Brain microvascular endothelial cell (primary cell): ENCODE results near the gene FBXO9.

Experiments used
- DNase-seq: peaks from one replicate; pipeline ENCODE4 v3.0.0-alpha.2; 2020
- H3K27ac ChIP-seq: fragments of 250-450 bp; sonication (Bioruptor Pico); 2 replicates; pipeline ENCODE4 v1.5.1; 2020; ENCODE audit warnings: mild to moderate bottlenecking, moderate library complexity
- H3K27me3 ChIP-seq: fragments of 250-450 bp; sonication (Bioruptor Pico); replicated peaks from 2 replicates; pipeline ENCODE4 v1.5.1; 2020; ENCODE audit warnings: mild to moderate bottlenecking
- H3K36me3 ChIP-seq: fragments of 250-450 bp; sonication (Bioruptor Pico); replicated peaks from 2 replicates; pipeline ENCODE4 v1.5.1; 2020; ENCODE audit warnings: mild to moderate bottlenecking
- H3K4me3 ChIP-seq: 2 replicates; pipeline ENCODE4 v1.5.1; 2011; ENCODE audit warnings: low read depth, mild to moderate bottlenecking, control low read depth, low read length, moderate library complexity
- in situ Hi-C: cut with HindIII; loops from 2 replicates; pipeline ENCODE4 v1.10.0; 2017; ENCODE audit warnings: low sequenced_read_pairs, low pct_ligation_motif_present
- TF ChIP-seq, protein P1 (sequence below): IDR thresholded peaks from 2 replicates; pipeline ENCODE4 v1.5.1; 2011; ENCODE audit warnings: low read depth, mild to moderate bottlenecking, moderate library complexity, low read length, control low read depth, inconsistent platforms; ENCODE audit errors: missing control alignments

The FBXO9 gene

GRCh38 chr6:53112404-53112803 is 47.2 kb downstream of the FBXO9 start:
- H3K27me3 ChIP-seq: no peaks in the 10 kb centered on the region
- in situ Hi-C loops: no loop called here
- no peak overlapping the region for H3K27ac ChIP-seq
- no peak overlapping the region for H3K4me3 ChIP-seq
- no peaks in the 10 kb centered on the region for H3K36me3 ChIP-seq
- TF ChIP-seq, protein P1, sequence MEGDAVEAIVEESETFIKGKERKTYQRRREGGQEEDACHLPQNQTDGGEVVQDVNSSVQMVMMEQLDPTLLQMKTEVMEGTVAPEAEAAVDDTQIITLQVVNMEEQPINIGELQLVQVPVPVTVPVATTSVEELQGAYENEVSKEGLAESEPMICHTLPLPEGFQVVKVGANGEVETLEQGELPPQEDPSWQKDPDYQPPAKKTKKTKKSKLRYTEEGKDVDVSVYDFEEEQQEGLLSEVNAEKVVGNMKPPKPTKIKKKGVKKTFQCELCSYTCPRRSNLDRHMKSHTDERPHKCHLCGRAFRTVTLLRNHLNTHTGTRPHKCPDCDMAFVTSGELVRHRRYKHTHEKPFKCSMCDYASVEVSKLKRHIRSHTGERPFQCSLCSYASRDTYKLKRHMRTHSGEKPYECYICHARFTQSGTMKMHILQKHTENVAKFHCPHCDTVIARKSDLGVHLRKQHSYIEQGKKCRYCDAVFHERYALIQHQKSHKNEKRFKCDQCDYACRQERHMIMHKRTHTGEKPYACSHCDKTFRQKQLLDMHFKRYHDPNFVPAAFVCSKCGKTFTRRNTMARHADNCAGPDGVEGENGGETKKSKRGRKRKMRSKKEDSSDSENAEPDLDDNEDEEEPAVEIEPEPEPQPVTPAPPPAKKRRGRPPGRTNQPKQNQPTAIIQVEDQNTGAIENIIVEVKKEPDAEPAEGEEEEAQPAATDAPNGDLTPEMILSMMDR: no peak
- no peak for DNase-seq

DNA sequence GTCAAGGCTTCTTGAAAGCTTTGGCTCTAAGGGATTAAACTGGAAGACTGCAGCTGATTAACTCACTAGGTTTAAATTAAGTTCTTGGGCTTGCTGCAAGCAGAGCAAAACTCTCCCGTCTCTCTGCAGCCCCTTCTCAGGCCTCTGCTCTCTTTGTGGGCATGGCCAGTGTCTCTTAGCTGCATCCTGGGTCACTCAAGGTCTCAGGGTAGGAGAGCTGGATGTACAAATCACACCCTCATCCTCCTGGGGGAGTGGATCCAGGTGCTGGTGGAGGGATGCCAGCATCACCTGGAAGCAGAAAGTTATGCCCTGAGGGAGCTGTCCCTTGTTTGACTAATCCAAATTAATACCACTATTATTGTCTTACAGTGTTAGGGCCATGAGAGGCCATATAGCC is 47.7 kb downstream of the FBXO9 start:
- Histone ChIP-seq H3K36me3 (no peaks in the 10 kb centered on the region), H3K4me3 (no peak overlapping the region), H3K27me3 (no peaks in the 10 kb centered on the region), H3K27ac (no peak overlapping the region)
- in situ Hi-C loops: no loop called here
- TF ChIP-seq, protein P1: no peak
- no peak for DNase-seq

GRCh38 chr6:53113742-53114141 is 48.5 kb downstream of the FBXO9 start:
- in situ Hi-C loops: no loop called here
- H3K27me3 ChIP-seq: no peaks in the 10 kb centered on the region
- H3K27ac ChIP-seq: no peak overlapping the region

GRCh38 chr6:53115113-53115512 is 49.9 kb downstream of the FBXO9 start:
- no peak for DNase-seq
- TF ChIP-seq, protein P1: no peak
- no peak overlapping the region for H3K27ac ChIP-seq
- no peak overlapping the region for H3K4me3 ChIP-seq
- H3K36me3 ChIP-seq: no peaks in the 10 kb centered on the region
- H3K27me3 ChIP-seq: no peaks in the 10 kb centered on the region
- in situ Hi-C loops: no loop called here

More at GRCh38 chr6:53113742-53114141, 48.5 kb downstream of the FBXO9 start:
- H3K4me3 ChIP-seq: no peak overlapping the region
- no peaks in the 10 kb centered on the region for H3K36me3 ChIP-seq
- no peak for DNase-seq
- TF ChIP-seq, protein P1: no peak

DNA sequence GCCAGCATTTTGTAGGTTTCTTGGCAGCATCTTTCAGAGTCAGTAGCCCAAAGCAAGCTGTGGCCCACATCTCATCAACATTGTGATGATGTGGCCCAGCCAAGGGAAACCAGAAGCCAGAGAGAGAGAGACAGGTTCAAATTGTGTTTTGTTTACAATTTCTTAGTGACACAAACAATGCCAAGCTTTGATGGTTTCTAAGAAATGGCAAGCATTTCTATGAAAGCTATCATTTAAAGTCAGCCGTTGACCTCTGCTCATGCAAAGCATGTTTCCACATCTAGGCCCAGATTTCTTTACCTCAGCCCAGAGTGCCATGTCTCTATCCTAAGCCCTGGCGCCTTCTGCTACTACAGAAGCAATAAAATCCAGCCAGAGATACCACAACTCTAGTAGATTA is 50.5 kb downstream of the FBXO9 start:
- in situ Hi-C loops: no loop called here
- TF ChIP-seq, protein P1: no peak
- H3K27me3 ChIP-seq: no peaks in the 10 kb centered on the region
- H3K27ac ChIP-seq: no peak overlapping the region
- no peaks in the 10 kb centered on the region for H3K36me3 ChIP-seq
- no peak overlapping the region for H3K4me3 ChIP-seq
- DNase-seq: no peak

- in situ Hi-C loops: no loop called here
- H3K4me3 ChIP-seq: no peak overlapping the region
- H3K36me3 ChIP-seq: no peaks in the 10 kb centered on the region
- TF ChIP-seq, protein P1: no peak
- H3K27me3 ChIP-seq: no peaks in the 10 kb centered on the region
- no peak for DNase-seq
- H3K27ac ChIP-seq: no peak overlapping the region
Observed at GRCh38 chr6:53119349-53119748, 54.1 kb downstream of the FBXO9 start.
